Activated T-helper 9 cell treated with anti-CD3 and anti-CD28 coated beads, Interleukin-2, amount 50 U/mL, for 16 hours (primary cell): ENCODE measurements around the gene PON3.

Experiments used
- DNase-seq: peaks from one replicate; pipeline ENCODE4 v3.0.0-alpha.2; 2020; ENCODE audit warnings: low read depth

The PON3 gene

DNA sequence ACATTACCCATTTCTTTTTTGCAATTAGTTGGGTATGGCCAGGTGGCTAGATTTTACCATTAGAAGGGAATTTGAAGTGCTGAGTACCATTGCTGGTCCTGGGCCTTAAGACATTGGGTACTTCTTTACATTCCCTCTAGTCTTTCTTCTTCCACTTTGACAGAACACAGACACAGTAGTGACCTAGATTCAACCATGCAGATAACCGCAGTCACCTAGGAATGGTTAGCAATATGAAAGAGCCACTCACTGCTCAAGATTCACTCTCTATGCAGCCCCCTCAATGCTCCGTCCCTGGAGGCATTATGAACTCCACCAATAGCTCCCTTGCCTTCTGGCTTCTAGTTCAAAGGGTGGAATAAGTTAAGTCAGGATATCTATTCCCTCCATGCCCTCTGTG is 55.7 kb downstream of the PON3 start:
- no peak for DNase-seq

DNA sequence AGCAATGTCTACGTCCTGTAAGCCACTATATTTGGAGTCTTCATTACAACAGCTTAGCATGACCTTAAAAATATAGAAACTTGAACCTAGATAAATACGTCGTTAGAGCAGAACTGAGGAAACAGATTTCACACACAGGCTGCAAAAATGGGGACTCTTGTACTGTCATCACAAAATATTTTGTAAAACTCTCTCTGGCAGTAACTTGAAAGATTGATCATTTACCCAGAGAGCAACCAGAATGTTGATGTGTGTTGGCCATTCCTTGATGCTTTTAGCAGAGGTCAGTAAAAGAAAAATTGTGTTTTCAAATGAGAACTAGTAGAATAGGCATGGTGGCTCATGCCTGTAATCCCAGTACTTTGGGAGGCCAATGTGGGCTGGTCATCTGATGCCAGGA is 57.3 kb downstream of the PON3 start:
- no peak for DNase-seq

DNA sequence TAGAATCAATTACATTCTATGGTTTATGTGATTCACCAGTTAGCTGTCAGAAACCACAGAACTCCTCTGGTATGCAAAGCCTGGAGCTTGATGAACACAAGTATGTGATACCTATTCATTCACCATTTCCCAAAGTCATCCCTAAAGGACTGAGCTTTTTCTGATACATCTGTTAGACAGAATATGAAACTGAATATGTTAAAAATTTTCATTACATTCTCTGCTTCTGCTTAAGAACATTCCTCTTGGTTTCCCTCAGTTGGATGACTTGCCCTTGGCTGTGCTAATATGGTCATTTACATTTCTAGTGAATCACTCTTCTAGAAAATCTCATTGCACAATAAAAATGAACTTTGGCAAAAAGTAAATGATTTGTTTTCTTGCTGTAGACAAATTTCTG is 61.1 kb downstream of the PON3 start:
- no peak for DNase-seq

DNA sequence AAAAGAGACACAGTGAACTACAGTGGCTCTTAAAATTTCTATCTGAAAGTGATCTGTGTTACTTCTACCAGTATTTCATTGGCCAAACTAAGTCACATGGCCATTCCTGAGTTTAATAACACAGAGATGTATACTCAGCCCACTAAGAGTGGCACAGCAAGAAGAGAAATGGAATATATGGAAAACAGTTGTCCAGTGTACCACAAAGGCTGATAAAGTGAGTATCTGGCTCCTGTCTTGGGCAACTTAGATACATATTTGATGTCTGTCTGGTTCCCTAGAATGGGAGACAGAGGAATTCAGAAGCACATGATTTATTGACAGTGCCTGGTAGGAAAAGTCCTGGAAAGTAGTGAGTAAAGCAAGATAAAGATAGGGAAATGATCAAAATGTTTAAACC is 61.7 kb downstream of the PON3 start:
- no peak for DNase-seq

DNA sequence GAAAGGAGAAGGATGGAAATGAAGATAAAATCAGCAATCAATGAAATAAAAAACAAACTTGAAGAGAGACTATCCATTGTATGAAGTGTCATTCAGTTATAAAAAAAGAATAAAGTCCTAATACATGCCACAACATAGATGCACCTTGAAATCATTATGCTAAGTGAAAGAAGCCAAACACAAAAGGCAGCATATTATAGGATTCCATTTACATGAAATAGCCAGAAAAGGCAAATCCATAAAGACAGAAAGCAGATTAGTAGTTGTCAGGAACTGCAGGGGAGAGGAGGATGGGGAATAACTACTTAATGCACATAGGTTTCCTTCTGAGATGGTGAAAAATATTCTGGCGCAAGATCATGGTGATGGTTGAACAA is 65.2 kb downstream of the PON3 start:
- DNase-seq = no peak

DNA sequence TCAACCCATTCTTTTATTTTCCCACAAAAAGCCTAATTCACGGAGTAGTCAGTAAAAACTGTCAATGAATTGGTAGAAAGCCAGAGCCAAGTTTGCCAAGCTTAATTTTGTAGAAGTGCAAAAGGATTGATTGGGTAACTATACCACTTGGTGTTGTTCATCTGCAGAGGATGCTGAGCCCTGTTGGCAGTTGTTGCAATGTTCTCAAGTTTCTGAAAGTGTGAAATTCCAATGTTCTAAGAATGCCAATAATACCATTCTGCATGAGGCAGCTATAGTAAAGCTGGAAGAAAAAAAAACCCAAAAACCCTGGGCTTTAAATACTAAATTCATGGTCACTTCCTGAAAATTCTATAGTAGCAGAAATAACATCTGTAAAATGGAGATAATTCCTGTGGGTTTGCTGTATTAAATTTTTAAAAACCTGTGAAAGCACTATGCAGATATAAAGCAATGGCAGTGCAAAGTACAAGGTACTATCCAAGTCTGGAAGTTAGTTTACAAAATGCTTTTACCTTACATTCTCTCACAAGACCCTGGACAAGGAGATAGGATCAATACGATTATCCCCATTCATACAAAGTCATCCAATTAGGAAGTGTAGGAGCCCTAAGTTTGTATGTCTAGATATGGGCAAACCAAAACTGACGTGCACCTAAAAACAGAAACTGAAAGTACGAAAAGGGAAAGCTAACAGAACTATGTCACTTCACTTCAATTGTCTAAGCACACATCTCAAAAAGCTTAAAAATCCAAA is 65.8 kb downstream of the PON3 start:
- no peak for DNase-seq

DNA sequence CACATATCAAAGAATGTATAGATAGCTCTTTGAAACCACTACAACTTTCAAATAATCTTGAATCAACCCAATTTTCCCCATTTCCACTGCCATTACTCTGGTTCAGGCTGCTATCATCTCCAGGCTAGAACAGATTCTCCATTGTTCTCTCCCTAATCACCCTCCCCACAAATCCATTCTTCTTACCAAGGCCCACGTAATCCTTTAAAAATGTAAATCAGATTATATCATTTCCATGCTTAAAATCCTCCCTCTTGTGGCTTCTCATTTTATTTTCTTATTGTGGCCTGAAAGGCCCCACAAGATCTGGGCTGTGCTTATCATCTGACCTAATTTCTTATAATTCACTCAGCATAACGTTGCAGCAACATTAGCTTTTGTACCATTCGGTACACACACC is 68.8 kb downstream of the PON3 start:
- DNase-seq = no peak

DNA sequence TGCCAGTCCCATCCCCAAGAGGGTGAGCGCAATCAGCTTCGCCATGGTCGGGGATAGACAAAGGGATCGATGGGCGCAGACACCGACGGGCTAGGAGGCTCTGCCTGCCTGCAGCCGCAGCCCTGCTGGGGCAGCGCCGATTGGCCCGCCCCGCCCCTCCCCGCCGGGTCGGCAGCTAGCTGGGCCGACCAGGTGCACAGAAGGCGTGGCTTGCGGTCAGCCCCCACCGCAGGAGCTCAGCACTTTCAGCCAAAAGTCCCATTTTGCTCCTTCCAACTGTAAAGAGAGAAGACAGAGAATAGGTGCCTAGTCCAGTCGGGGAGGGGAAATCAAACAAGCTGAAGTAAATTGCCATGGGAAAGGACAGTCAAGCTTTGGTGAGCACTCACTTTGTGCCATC is 71.7 kb downstream of the PON3 start, which contains the start of gene PON1:
PON1 (minus strand) TSS at position 102 of the 400 bp plus-strand sequence; CDS start at position 45, 57 bp downstream.
- no peak for DNase-seq

DNA sequence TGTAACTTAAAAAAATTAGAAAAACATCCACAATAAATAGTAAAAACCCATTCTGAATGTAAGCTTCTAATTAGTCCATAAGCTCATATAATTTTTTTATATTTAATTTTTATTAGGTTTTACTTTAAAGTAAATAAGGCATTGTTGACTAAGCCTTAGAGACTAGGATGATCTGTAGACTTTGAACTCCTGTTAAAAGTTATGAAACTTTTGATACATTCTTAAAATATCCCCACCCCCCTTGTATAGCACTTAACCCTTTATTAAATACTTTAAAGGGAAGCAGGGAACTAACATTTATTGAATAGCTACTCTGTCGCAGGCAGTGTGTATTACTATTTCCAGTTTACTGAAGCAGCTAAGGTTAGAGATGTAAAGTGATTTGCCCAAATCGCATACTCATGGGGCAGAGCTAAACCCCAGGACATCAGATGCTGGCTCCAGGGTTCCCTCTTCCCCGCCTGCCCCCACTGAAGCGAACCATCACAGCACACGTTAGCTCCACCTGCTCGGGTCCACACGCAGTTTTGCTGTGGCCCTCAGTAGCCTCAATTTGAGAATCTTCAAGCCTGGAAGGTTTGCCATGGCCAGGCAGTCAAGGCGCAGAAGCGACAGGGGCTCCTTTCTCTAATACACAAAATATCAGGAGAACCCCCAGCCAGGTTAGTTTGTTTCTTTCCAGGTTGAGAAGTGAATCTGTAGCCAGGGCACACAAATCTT is 72.6 kb downstream of the PON3 start:
- no peak for DNase-seq

DNA sequence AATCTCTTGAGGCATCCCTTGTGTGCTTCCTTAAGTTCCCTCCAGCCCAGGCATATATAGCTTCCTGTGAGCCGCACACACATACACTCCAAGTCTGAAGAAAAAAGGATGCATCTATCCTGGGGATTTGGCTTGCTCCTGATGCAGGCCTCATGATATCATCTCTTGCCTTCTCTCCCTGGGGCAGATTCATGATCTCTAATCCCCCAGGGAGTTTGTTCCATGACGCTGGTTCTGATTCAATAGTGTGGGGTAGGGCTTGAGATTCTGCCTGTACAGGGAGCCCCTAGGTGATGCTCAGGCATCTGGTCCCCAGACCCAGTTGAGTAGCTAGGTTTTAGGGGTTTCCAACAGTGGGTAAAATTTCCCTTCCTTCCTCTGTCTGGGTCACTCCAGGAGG is 73.3 kb downstream of the PON3 start:
- no peak for DNase-seq

DNA sequence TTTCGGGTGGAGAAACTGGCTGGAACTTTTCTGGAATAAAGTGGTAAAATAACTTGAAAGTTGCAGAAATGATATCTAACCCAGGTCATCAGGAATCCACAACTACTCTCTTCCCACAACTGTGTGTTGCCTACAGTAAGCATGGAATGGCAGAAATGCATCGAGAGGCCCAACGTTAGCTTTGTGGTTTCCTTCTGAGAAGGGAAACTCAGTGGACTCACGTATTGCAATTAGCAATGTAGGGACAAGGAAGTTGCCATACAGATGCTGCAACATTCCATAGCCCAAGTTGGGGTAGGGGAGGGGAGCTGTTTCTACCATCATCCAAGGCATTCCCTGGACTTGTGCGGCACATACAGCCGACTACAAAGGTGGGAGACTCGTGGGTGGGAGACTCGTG is 73.8 kb downstream of the PON3 start:
- no peak for DNase-seq

DNA sequence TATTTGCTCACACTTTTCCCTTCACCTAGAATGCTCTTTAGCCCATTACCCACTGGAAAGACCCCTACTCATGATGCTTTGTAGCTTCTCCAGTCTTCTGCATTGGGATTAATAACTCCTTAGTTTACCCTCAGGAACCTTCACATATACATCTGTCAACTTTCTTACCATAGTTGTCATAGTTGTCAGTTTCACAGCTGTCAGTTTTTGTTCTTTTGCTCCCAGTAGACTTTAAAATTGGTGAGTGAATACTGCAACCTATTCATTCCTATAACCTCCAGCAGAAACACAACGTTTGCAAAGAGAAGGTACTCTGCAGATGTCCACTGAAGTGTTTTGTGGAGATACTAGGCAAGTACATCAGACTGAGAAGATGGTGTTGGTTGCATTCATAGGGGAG is 74.5 kb downstream of the PON3 start:
- DNase-seq = no peak

DNA sequence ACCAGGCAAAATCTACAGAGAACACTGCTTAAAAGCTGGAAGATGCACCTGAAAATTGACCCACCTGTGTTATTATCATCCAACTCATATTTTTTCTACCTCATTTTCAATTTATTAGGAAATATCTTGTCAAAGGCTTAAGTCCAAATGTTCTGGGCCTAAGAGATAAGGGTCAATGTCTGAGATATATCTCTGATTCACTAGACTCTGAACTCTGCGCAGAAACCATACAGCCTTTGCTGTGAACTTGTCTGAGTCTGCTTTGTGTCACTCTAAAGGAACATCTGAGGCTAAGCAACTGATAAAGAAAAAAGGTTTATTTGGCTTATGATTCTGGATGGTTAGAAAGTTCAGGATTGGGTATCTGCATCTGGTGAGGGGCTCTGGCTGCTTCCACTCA is 75.5 kb downstream of the PON3 start:
- DNase-seq = no peak

DNA sequence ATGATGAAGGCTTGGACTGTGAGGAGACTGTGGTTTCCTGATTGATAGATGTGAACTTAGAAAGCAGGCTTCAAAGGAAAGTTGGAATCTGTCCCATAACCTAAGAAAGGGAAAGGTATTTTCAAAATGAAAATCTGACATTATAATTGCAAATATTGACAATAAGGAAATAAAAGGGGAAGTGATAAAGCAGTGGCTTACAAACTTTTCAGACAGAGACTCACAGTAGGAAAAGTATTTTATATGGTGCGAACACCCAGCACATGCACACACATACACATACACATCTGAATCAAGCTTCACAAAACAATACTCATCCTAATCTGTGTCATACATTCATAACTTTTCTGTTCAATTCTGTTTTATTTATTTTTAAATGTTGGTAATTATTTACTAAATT is 76.6 kb downstream of the PON3 start:
- DNase-seq = no peak

DNA sequence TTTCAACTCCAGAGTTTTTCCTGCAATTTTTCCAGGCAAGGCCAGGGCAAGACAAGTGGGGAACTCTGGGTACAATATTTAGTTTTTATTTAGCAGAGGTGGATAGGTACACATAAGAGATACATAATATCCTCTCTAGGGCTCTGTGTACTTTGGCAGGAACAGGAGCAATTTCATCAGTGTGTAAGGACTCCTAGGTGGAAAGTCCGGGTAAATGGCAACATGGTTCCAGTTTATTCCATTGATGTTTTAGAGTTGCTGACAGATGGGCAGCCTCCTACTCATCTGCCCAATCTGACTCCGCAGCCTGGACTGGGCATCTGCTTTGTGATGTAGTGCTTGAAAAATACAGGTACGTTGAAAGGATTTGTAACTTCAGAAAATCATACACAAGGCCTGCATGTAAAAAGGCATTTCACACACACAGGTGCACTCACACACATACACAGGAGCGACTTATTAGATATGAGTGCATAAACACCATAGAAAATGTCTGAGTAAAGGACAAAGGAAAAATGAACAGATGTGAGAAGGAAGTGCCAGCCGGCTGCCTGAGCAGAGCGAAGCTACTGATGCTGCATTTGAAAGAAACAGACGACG is 77.6 kb downstream of the PON3 start:
- no peak for DNase-seq

DNA sequence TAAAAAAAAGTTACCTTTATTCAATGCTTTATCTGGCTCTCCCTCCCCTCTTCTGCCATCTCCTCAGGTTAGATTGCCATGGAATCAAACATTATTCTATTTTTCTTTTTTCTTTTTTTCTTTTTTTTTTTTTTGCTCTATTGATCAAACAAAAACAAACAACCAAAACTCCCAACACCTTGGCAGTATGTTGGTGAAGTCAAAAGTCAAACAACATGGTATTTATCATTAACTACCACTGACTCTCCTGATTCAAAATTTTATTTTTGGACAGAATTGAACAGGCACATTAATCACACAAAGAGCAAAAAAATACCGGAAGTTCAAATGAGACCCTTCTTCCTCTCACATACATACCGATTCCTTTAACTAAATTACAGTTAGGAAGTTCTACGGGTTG is 78.2 kb downstream of the PON3 start:
- no peak for DNase-seq

DNA sequence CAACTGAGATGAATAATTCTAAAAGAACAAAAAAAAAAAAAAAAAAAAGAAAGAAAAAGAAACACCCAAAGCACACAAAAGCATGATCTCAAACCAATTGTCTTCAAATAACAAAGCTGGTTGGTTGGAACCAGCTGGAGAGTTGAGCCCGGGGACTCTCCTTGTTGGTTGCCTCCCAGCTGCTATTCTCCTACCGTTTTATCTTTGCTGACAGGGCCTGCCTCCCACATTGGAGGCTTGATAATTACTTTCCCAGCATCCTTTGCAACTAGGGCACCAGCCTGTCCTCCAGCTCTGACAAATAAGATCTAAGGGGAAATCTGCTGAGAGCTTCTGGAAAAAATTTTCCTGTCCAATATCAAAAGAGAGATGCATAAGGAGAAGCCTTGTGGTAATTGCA is 78.6 kb downstream of the PON3 start:
- DNase-seq = no peak

DNA sequence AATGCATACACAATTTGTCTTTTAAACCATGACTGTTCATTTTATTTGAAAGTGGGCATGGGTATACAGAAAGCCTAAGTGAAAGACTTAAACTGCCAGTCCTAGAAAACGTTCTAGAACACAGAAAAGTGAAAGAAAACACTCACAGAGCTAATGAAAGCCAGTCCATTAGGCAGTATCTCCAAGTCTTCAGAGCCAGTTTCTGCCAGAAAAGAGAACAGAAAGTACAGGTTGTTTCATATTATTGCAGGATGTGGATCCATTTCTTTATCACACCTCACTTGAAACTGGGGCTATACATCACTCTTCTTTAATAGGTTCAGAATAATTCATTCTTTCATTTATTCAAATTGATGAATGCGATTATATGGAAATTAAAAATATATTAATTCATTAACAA is 79.6 kb downstream of the PON3 start:
- no peak for DNase-seq

DNA sequence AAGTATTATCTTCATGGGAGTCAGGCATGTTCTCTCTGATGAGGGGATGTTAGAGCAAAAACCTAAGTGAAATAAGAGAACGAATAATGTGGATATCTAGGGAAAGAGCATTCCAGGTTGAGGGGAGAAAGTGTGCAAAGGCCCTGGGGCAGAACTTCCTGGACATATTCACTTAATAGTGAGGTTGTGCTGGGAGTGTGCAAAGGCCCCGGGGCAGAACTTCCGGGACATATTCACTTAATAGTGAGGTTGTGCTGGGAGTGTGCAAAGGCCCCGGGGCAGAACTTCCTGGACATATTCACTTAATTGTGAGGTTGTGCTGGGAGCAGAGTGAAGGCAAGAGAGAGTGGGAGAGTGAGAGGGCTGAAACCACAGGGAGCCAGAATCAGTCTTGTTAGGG is 83.6 kb downstream of the PON3 start:
- no peak for DNase-seq

DNA sequence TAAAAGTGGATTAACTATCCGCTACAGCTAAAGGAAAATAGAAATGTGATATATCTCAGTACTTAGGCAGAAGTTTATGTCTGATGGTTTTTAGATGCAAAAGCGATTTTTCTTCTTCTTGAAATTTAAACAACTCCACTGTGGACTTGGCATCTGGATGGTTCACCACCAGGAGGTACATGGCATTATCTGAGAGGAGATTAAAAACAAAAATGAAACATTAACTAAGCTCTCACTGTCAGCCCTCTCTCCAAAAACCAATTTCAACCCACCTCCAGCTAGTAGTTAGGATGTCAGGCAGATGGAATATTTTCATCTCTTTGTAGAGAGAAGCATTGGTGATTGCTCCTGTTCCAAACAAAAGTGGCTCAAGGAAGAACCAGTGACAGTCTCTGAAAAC is 84.8 kb downstream of the PON3 start:
- no peak for DNase-seq

DNA sequence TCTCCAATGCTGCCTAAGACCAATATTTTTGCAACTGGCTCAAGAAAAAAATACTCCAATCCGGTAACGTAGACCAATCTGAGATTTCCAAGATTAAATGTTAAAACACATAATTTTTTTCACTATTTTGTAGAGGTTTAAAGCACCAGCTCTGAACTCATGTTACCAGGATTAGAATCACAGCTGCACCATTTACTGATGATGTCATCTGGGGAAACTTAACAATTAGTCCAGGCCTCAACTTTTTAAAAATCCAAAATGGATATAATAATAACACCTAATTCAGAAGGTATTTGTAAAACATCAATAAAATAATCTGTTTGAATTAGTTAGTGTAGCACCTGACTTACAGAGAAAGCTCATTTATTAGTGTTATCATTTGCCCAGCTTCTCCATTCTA is 86.2 kb downstream of the PON3 start:
- no peak for DNase-seq
